Measurements from ENCODE around the gene ADAMTSL1. TPM values are rescaled to one million over a fixed set of nuclear protein-coding genes. Genes with fewer than 3 reads are reported as not detected.
A peak's percentile ranks its signal among the peaks of the same experiment; 100 is the strongest.

ADAMTSL1 gene
- total RNA-seq, 1 experiment from 2014 or later, result 2.2 TPM

GRCh38 chr9:18601026-18601425 is 127.1 kb downstream of the ADAMTSL1 start:
- no peak for DNase-seq (ENCODE audit: low read depth)

- no peak for DNase-seq (ENCODE audit: low read depth)
Observed at GRCh38 chr9:18601956-18602355, 128.0 kb downstream of the ADAMTSL1 start.

GRCh38 chr9:18604767-18605730 is 131.1 kb downstream of the ADAMTSL1 start:
- DNase-seq (ENCODE audit: low read depth), result no peak

GRCh38 chr9:18605766-18606180 is 131.8 kb downstream of the ADAMTSL1 start:
- DNase-seq (ENCODE audit: low read depth), result no peak

- no peak for DNase-seq (ENCODE audit: low read depth)
Observed at GRCh38 chr9:18606281-18606680, 132.3 kb downstream of the ADAMTSL1 start.

- DNase-seq (ENCODE audit: low read depth), result no peak
Observed at GRCh38 chr9:18606846-18607245, 132.9 kb downstream of the ADAMTSL1 start.

GRCh38 chr9:18608371-18608770 is 134.4 kb downstream of the ADAMTSL1 start:
- no peak for DNase-seq (ENCODE audit: low read depth)

- DNase-seq (ENCODE audit: low read depth), result no peak
Observed at GRCh38 chr9:18610956-18611355, 137.0 kb downstream of the ADAMTSL1 start.

GRCh38 chr9:18611971-18612370 is 138.0 kb downstream of the ADAMTSL1 start:
- DNase-seq (ENCODE audit: low read depth), result no peak

- DNase-seq (ENCODE audit: low read depth), result no peak
Observed at GRCh38 chr9:18614116-18614515, 140.2 kb downstream of the ADAMTSL1 start.

- DNase-seq (ENCODE audit: low read depth), result no peak
Observed at GRCh38 chr9:18614651-18615050, 140.7 kb downstream of the ADAMTSL1 start.

- DNase-seq (ENCODE audit: low read depth), result no peak
Observed at GRCh38 chr9:18616976-18617375, 143.0 kb downstream of the ADAMTSL1 start.

- no peak for DNase-seq (ENCODE audit: low read depth)
Observed at GRCh38 chr9:18617759-18618158, 143.8 kb downstream of the ADAMTSL1 start.

- DNase-seq (ENCODE audit: low read depth), result no peak
Observed at GRCh38 chr9:18618862-18619261, 144.9 kb downstream of the ADAMTSL1 start.

- no peak for DNase-seq (ENCODE audit: low read depth)
Observed at GRCh38 chr9:18622186-18622836, 148.4 kb downstream of the ADAMTSL1 start.

GRCh38 chr9:18623221-18624079 is 149.5 kb downstream of the ADAMTSL1 start:
- DNase-seq (ENCODE audit: low read depth), result no peak

GRCh38 chr9:18626046-18626698 is 152.2 kb downstream of the ADAMTSL1 start:
- peak; percentile 30 for DNase-seq (ENCODE audit: low read depth)

- no peak for DNase-seq (ENCODE audit: low read depth)
Observed at GRCh38 chr9:18629136-18629535, 155.2 kb downstream of the ADAMTSL1 start.

GRCh38 chr9:18632632-18633403 is 158.9 kb downstream of the ADAMTSL1 start:
- peak; percentile 79 for DNase-seq (ENCODE audit: low read depth)

- no peak for DNase-seq (ENCODE audit: low read depth)
Observed at GRCh38 chr9:18636781-18637180, 162.8 kb downstream of the ADAMTSL1 start.
